DMS 273 (cell line): ENCODE results near the gene TMEM161B.
"Not testable (repeated sequence)": the region's sequence is repeated elsewhere in the genome, so short reads cannot be mapped to it uniquely, and the experiment has no call there.

Experiments
- DNase-seq: peaks from one replicate; lab custom pipeline; 2025; ENCODE audit not compliant: unreplicated experiment; lab: John Stamatoyannopoulos, UW

TMEM161B gene

DNA sequence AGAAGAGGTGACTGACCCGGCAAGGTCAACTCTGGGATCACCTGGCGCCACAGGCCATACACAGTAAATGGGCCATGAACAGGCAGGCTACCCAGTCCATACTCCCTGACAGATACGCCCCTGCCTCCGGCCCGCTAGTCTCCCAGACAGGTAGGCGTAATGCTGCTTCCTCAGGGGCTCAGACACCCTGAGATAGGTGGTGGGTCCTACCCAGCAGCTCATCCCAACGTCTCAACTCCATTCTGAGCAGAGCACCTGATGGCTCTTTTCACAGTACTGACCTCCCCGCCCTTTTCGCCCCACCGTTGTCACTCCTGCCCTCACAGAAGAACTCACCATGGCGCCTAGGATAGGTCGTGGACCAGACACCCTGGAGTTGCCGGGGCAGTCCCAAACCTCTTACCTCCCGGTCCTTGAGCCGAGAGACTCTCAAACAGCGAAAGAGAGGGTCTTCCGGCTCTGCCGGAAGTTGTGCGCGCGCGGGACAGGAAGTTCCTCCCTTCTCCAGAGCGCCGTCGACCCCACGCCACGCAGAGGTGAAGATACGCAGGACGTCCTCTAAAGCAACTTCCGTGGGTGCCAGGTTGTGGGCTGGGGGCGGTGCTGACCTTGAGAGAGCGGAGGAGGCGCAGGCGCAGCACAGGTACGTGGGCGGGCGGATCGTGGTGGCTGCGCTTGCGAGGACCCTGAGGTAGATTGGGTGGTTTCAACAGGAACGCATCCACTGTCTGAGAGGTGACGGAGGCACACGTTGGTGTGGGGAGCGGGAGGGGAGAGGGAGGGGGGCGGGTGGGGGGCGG is at the start of gene TMEM161B:
TSS of gene TMEM161B (minus strand) at position 461 of the 800 bp plus-strand sequence. CDS start at position 339, 122 bp downstream.
- peak; percentile 98 for DNase-seq

GRCh38 chr5:88304356-88304755 is 35.7 kb upstream of the TMEM161B start:
- DNase-seq, result no peak

DNA sequence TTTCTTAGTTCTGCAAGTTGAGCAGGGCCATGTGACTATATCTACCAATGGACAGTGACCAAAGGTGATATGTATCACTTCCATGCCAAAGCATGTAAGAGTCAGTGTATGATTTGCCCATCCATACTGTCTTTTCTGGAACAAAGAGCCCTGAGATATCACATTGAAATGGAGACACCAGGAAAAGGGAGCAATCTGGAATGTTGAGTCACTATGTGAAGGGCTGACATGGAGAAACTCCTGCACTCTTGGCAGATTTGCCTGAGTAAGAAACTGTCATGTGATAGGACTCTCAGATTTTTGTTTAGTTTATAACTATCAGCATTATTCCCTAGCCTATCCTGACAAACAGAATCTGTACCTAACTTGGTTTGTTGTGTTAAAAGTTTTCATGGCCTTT is 29.8 kb upstream of the TMEM161B start:
- DNase-seq, result no peak

- DNase-seq, result no peak
Measured at GRCh38 chr5:88290801-88291200, 22.2 kb upstream of the TMEM161B start.

- no peak for DNase-seq
Measured at GRCh38 chr5:88288528-88289197, 20.0 kb upstream of the TMEM161B start.

DNA sequence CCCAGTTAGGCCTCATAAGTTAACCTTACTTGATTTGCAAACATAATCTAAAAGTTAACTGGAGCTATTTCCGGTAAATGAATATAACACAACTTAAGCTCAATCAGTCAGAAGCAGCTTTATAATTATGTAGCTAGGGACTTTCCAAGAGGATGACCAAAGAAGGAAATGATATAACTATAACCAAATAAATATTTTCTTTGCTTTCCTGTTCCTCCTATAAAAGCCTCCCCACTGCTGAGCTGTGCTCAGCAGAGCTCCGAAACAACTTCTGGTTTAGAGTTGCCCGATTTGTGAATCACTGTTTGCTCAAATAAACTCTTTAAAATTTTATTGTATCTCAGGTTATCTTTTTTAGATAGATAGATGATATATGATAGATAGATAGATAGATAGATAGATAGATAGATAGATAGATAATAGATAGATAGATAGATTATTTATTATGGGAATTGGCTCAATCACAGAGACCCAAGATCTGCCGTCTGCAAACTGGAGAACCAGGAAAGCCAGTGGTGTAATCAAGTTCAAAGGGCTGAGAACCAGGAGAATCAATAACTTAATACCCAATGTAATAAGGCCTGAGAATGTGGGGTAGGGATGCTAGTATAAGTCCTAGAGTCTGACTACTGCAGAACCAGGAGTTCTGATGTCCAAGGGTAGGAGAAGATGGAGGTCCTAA is 19.3 kb upstream of the TMEM161B start:
- DNase-seq, result no peak

GRCh38 chr5:88287302-88287701 is 18.7 kb upstream of the TMEM161B start:
- DNase-seq, result no peak

- DNase-seq, result no peak
Measured at GRCh38 chr5:88283690-88284089, 15.0 kb upstream of the TMEM161B start.

DNA sequence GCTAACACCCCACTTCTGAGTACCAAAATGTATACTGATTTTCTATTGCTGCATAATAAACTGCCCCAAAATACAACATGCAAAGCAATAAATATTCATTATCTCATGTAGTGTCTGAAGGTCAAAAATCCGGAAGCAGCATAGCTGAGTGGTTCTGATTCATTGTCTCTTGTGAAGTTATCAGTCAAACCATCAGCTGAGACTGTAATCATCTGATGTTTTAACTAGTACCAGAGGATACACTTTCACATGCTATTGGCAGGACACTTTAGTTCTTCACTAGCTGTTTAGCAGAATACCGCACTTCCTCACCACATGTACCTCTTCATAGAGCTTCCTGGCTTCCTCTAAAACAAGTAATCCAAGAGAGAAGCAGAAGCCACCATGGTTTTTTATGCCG is 12.7 kb upstream of the TMEM161B start:
- DNase-seq, result no peak

DNA sequence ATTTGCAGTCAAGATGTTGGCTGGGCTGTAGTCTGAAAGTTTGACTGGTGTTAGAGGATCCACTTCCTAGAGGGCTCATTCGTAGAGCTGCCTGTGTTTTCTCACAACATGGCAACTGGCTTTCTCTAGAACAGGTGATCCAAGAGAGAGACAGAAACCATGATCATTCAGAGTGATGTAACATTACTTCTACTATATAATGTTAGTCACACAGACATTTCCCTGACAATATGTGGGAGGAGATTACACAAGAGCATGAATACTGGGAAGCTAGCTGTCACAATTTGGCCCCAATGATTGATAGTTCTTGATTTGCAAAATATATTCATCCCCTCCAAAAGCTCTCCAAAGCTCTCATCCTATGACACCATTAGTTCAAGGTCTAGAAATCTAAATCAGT is 10.9 kb upstream of the TMEM161B start:
- DNase-seq, result no peak

GRCh38 chr5:88276378-88276777 is 7.7 kb upstream of the TMEM161B start:
- no peak for DNase-seq

DNA sequence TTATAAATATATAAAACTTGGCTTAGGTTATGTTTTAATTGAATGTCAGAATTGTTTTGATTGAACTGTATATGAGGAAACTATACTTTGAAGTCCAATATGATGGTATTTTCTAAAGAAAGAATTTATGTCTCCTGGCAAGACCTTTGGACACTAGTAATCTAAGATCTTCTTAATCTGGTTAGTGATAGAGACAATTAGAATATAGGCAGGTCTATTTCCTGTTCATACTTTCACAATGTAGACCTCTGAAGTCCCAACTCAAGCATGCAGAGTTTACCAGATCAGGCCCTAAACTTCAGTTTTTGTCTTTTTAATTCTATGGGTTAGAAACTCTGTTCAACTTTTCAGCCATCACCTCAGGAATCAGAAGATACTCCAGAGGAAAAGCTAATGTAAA is 6.9 kb upstream of the TMEM161B start:
- DNase-seq, result no peak

DNA sequence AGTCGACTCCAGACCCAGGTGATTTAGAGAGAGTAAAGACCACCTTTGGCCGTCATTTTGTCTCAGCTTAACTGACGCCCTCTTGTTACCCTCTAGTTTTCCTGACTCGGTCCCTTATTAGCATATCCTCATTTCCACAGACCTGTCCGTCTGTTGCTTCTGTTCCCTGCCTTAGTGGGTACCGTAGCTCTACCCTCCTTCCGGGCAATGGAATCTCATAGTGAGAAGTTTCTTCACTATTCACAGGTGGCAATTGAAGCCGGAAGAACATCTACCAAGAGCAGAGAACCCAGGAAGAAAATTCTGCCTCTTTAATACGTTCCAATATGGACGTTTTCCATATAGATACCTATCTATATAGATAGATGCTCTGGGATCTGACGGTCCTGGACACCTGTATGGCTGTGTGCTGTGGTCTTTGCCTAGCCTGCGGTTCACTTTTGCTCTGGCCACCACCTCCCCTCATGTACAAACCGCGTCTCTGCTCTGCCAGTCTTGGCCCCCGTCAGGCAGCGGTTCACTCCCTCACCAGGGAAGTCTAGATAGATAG is 652 bp upstream of the TMEM161B start:
- peak; percentile 72 for DNase-seq

GRCh38 chr5:88264565-88264964 is 4.1 kb downstream of the TMEM161B start:
- DNase-seq, result not testable (repeated sequence)

DNA sequence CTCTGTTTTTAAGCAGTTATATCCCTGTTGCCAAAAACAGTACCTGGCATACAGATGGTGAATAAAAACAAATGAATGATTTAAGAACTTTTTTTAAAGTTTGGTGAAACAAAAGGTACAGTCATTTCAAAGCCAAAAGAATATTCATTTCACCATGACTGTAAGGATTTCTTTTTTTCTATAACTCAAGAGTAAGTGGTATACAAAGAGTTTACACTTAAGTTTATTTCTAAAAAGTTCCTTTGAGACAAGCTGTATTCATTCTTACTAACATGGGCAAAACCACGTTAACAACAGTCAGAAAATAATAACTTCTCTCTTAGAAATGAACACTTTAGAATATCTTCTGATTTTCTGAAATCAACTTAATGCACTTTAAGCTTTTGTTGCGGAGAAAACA is 5.3 kb downstream of the TMEM161B start:
- DNase-seq, result no peak

DNA sequence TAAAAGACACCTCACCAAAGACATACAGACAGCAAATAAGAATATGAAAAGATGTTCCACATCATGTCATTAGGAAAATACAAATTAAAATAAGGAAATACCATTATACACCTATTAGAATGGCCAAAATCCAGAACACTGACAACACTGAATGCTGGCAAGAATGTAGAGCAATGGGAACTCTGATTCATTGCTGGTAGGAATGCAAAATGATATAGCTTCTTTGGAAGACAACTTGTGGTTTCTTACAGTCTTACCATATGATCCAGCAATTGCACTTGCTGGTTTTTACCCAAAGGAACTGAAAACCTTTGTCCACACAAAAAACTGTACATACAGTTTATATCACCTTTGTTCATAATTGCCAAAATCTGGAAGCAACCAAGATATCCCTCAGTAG is 6.5 kb downstream of the TMEM161B start:
- no peak for DNase-seq

GRCh38 chr5:88258636-88259035 is 10.0 kb downstream of the TMEM161B start:
- DNase-seq, result no peak

GRCh38 chr5:88256872-88257271 is 11.8 kb downstream of the TMEM161B start:
- DNase-seq, result no peak

GRCh38 chr5:88256037-88256436 is 12.6 kb downstream of the TMEM161B start:
- no peak for DNase-seq

DNA sequence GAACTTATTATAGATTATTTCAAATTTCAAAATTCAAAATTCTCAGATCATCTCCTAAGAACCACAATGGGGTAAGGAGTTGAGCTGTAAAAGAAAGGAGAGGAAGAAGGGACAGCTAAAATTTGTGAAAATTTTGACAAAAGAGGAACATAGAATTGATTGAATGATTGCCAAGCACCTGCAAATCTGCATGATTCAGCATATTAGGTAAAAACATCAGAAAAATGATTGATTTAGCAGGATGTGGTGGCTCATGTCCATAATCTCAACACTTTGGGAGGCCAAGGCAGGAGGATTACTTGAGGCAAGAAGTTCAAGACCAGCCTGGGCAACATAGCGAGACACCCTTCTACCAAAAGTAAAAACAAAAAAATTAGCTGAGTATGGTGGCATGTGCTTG is 14.3 kb downstream of the TMEM161B start:
- DNase-seq, result no peak

- no peak for DNase-seq
Measured at GRCh38 chr5:88251048-88251711, 17.5 kb downstream of the TMEM161B start.
